Dermis lymphatic vessel endothelial cell (primary cell): ENCODE data around the gene LRIT1. TPM values are rescaled to one million over a fixed set of nuclear protein-coding genes. Genes with fewer than 3 reads are reported as not detected.

Source experiments
- total RNA-seq: library from RNA; depleted of rRNA; stranded (reverse); fragments of >200 nt; gene quantifications from 2 replicates; pipeline ENCODE4 v1.2.1, GENCODE V29; 2014

LRIT1 gene, protein sequence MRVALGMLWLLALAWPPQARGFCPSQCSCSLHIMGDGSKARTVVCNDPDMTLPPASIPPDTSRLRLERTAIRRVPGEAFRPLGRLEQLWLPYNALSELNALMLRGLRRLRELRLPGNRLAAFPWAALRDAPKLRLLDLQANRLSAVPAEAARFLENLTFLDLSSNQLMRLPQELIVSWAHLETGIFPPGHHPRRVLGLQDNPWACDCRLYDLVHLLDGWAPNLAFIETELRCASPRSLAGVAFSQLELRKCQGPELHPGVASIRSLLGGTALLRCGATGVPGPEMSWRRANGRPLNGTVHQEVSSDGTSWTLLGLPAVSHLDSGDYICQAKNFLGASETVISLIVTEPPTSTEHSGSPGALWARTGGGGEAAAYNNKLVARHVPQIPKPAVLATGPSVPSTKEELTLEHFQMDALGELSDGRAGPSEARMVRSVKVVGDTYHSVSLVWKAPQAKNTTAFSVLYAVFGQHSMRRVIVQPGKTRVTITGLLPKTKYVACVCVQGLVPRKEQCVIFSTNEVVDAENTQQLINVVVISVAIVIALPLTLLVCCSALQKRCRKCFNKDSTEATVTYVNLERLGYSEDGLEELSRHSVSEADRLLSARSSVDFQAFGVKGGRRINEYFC
- not detected in 2 replicates for total RNA-seq

GRCh38 chr10:84241185-84241790, at the start of gene LRIT1:
Gene LRIT1 (minus strand): TSS chr10:84241546. CDS start chr10:84241439, 107 bp downstream.

DNA sequence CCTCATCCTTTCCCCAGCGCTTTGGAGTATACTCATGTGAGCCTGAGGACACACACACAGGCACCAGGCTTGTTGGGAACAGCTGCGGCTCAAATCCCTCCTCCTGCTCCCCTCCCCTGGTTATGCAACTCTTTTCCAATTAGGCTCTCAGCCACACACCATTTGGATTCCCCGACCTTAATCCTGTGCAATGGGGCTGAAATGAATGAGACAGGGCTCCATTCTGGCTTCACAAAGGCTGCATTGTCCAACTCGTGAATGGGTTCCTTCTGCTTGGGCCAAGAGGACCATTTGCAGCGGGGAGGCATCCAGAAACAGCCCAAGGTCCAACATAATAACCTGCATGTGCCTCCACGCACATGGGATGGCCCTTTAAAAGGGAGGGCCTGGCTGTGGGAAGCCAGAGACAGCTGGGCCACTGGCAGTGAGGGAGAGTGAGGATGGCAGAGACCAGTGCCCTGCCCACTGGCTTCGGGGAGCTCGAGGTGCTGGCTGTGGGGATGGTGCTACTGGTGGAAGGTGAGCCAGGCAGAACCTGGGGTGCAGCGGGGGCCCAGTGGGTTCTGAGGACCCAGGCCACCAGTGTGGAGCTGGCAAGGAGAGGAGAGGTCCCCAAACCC, 3.4 kb upstream of the LRIT1 start, which contains the start of gene RGR:
Gene RGR, plus strand, starts transcription at position 403 of the 620 bp plus-strand sequence. Its CDS starts 38 bp downstream, at position 441.

GRCh38 chr10:84225427-84226173, 15.7 kb downstream of the LRIT1 start, which contains the start of gene LRIT2:
Gene LRIT2 (minus strand): TSS chr10:84225544. CDS start chr10:84225520, 24 bp downstream.

DNA sequence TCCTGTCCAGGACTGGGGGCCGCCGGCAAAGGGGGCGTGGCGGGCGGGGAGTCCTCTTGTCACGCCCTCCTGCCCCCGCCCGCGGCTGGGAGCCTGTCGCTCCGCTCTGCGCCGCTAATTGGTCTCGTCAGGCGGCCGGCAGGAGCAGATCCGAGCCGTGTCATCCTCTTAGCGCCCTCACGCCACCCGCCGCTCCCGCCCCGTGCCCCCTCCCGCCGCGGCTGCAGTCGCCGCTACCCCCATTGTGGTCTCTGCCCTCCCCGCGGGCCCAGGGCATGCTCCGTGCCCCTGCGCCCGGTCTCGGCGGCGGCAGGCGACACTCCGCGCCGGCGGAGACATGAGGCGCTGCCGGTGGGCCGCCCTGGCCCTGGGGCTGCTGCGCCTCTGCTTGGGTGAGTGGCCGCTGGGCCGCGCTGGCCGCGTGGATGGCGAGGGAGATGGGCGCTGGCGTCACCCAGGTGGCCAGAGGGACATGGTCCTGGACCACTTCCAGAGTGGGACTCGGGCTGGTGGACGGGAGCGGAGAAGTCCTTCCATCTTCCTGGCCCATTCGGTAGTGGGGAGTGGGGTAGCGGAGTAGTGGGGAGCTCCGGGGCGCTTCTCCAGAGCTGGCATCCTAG, 46.8 kb downstream of the LRIT1 start, which contains the start of gene CDHR1:
Gene CDHR1, plus strand, starts transcription at position 114 of the 620 bp plus-strand sequence. Its CDS starts 224 bp downstream, at position 338.

Other genes with a start within 250 kb of the LRIT1 start
- 190 and 194 TPM in 2 replicates for gene GHITM, start 102.0 kb downstream of the LRIT1 start, total RNA-seq
- gene GPR15LG, start 67.7 kb downstream of the LRIT1 start, total RNA-seq = not detected in 2 replicates
- gene CDHR1, start 47.0 kb downstream of the LRIT1 start, total RNA-seq = under 0.01 and 0.09 TPM in 2 replicates
- gene LRIT2, start 16.0 kb downstream of the LRIT1 start, total RNA-seq = not detected in 2 replicates
- gene RGR, start 3.5 kb upstream of the LRIT1 start, total RNA-seq = not detected in 2 replicates
- 20.2 and 27.7 TPM in 2 replicates for gene CCSER2, start 87.0 kb upstream of the LRIT1 start, total RNA-seq